HepG2 (cell line): ENCODE data around the gene XPNPEP1. TPM values are rescaled to one million over a fixed set of nuclear protein-coding genes. Genes with fewer than 3 reads are reported as not detected.

Source experiments
- ATAC-seq: fragments of 200-7000 bp; cut with Tn5 transposase; 3 replicates; pipeline ENCODE4 v1.9.1; 2020; ENCODE audit warnings: mild to moderate bottlenecking, moderate library complexity
- BruUV-seq: library from RNA; stranded (reverse); fragments of 400-500 nt; replicated peaks from 2 replicates; lab custom pipeline; 2021; lab: Mats Ljungman, UMichigan
- CTCF ChIA-PET: fragments of 300-600 bp; formaldehyde crosslinking; extraction: SDS; loops from one replicate; lab custom pipeline; 2021; ENCODE audit warnings: low total read pairs, inconsistent platforms, low intra/inter-chr PET ratio; lab: Yijun Ruan, JAX
- POLR2A ChIA-PET: fragments of 350-600 bp; sonication (Branson Sonifier 250); formaldehyde crosslinking; loops from one replicate; lab custom pipeline; 2020; ENCODE audit warnings: antibody characterized with exemption, inconsistent platforms; lab: Yijun Ruan, JAX
- DNase-seq: peaks from one replicate; pipeline ENCODE4 v3.0.0-alpha.2; 2015; ENCODE audit warnings: low spot score
- FAIRE-seq: peaks from 3 replicates; lab custom pipeline; 2011; peaks lifted over from hg19 to GRCh38; lab: Jason Lieb, UNC
- H2AFZ ChIP-seq: one replicate; pipeline ENCODE4 v1.6.1; 2011; ENCODE audit warnings: low read length, inconsistent platforms
- H3K27ac ChIP-seq: fragments of 300-600 bp; 3 replicates; pipeline ENCODE4 v1.8.0; 2011; ENCODE audit warnings: mixed run types, mild to moderate bottlenecking, mixed read lengths, low read length, inconsistent platforms; ENCODE audit not compliant: insufficient read depth; ENCODE audit errors: extremely low read length
- H3K27me3 ChIP-seq, 2 experiments: fragments of 200-600 bp in 1 of 2; 2 replicates in 1 of 2; 3 replicates in 1 of 2; pipeline versions ENCODE4 v1.6.0 to v1.8.0; 2011; ENCODE audit warnings: low read length in 2 of 2, mild to moderate bottlenecking in 2 of 2, moderate library complexity in 2 of 2, inconsistent platforms in 1 of 2; ENCODE audit not compliant: insufficient read depth in 2 of 2, control insufficient read depth in 1 of 2
- H3K36me3 ChIP-seq, 2 experiments: fragments of 200-600 bp in 1 of 2; replicated peaks in 1 of 2; 2 replicates in 1 of 2; 3 replicates in 1 of 2; pipeline versions ENCODE4 v1.5.1 to v1.8.0; 2011; ENCODE audit warnings: low read length in 2 of 2, inconsistent platforms in 1 of 2; ENCODE audit not compliant: insufficient read depth in 2 of 2, control insufficient read depth in 1 of 2
- H3K4me1 ChIP-seq: 2 replicates; pipeline ENCODE4 v1.5.1; 2012; ENCODE audit warnings: low read length, inconsistent platforms; ENCODE audit not compliant: insufficient read depth
- H3K4me2 ChIP-seq: 2 replicates; pipeline ENCODE4 v1.6.0; 2011; ENCODE audit warnings: low read depth, low read length, inconsistent platforms
- H3K4me3 ChIP-seq, 3 experiments: fragments of 200-600 bp in 1 of 3; sonication (generic), shearing (Covaris generic) in 1 of 3; replicated peaks in 1 of 3; 2 replicates each; pipeline ENCODE4 v1.5.1; 2011 to 2016; ENCODE audit warnings: low read length in 3 of 3, inconsistent platforms in 2 of 3, low read depth in 2 of 3, mild to moderate bottlenecking in 2 of 3, control low read depth in 1 of 3, mixed read lengths in 1 of 3; ENCODE audit not compliant: insufficient read depth in 1 of 3
- H3K79me2 ChIP-seq: one replicate; pipeline ENCODE4 v1.6.1; 2011; ENCODE audit warnings: low read length, inconsistent platforms; ENCODE audit not compliant: insufficient read depth
- H3K9ac ChIP-seq: 2 replicates; pipeline ENCODE4 v1.6.0; 2011; ENCODE audit warnings: mild to moderate bottlenecking, low read depth, low read length, inconsistent platforms; ENCODE audit not compliant: insufficient read depth
- H3K9me3 ChIP-seq: 2 replicates; pipeline ENCODE4 v1.5.1; 2012; ENCODE audit warnings: mild to moderate bottlenecking, low read length
- H4K20me1 ChIP-seq: 2 replicates; pipeline ENCODE4 v1.6.0; 2011; ENCODE audit warnings: inconsistent platforms, mild to moderate bottlenecking, low read length, moderate library complexity; ENCODE audit not compliant: insufficient read depth
- CBX1 ChIP-seq: IDR thresholded peaks from one replicate; pipeline ENCODE4 v1.6.1; 2016; ENCODE audit warnings: antibody characterized with exemption, low read depth
- CHCHD3 ChIP-seq: sonication (generic); formaldehyde crosslinking; IDR thresholded peaks from 2 replicates; pipeline ENCODE4 v1.8.0; 2022; ENCODE audit warnings: mild to moderate bottlenecking, missing genetic modification reagents, moderate library complexity
- HNRNPH1 ChIP-seq: fragments of 200-400 bp; formaldehyde crosslinking; optimal IDR thresholded peaks from 2 replicates; pipeline ENCODE3; 2017; ENCODE audit warnings: mild to moderate bottlenecking, low read depth, low read length
- IKZF5 ChIP-seq: IDR thresholded peaks from 2 replicates; pipeline ENCODE4 v1.6.1; 2018; ENCODE audit warnings: missing genetic modification reagents, mild to moderate bottlenecking, missing compliant biosample characterization
- MAF1 ChIP-seq: sonication (generic); formaldehyde crosslinking; IDR thresholded peaks from 2 replicates; pipeline ENCODE4 v1.5.0; 2020; ENCODE audit warnings: missing genetic modification reagents, borderline replicate concordance
- MBNL3 ChIP-seq: fragments of 250-450 bp; sonication (Bioruptor Pico); conservative IDR thresholded peaks from 2 replicates; pipeline ENCODE4 v1.8.0; 2022; ENCODE audit warnings: mild to moderate bottlenecking, inconsistent platforms
- NR2C2 ChIP-seq: sonication (generic); formaldehyde crosslinking; IDR thresholded peaks from 2 replicates; pipeline ENCODE4 v1.4.0; 2020; ENCODE audit warnings: missing genetic modification reagents, mild to moderate bottlenecking, moderate library complexity, borderline replicate concordance
- ZNF3 ChIP-seq: IDR thresholded peaks from 2 replicates; pipeline ENCODE4 v1.7.0; 2017; ENCODE audit warnings: inconsistent platforms
- ZNF367 ChIP-seq: sonication (generic); formaldehyde crosslinking; IDR thresholded peaks from 2 replicates; pipeline ENCODE4 v1.4.0; 2020; ENCODE audit warnings: missing genetic modification reagents, borderline replicate concordance
- ZNF780A ChIP-seq: sonication (generic); formaldehyde crosslinking; IDR thresholded peaks from 2 replicates; pipeline ENCODE4 v1.8.0; 2022; ENCODE audit warnings: mild to moderate bottlenecking, missing genetic modification reagents, moderate library complexity
- whole genome bisulfite sequencing: methylation state at CpG from one replicate; pipeline ENCODE4 v1.1.6; 2017; ENCODE audit warnings: low lambda C conversion rate; 5-methylcytosine and 5-hydroxymethylcytosine counted together
- in situ Hi-C: cut with HindIII; loops from 2 replicates; pipeline ENCODE4 v1.10.0; 2017; ENCODE audit warnings: low pct_unique_long_range_greater_than_20kb; ENCODE audit not compliant: extremely low pct_ligation_motif_present
- intact Hi-C: fragments of 100-400 bp; cut with micrococcal nuclease; formaldehyde crosslinking; loops from one replicate; pipeline ENCODE4 v1.10.0; 2022; ENCODE audit not compliant: unreplicated experiment
- polyA plus RNA-seq, 8 experiments: library from polyadenylated mRNA; depleted of rRNA in 3 of 8; stranded (reverse) in 7 of 8; unstranded in 1 of 8; fragments of >200 nt; fragmentation: Illumina TruSeq in 4 of 8; extraction: Trizol in 4 of 8; gene quantifications; 2 replicates each; pipeline versions ENCODE4 v1.2.1 to v1.2.3, GENCODE V29; 2011 to 2016; ENCODE audit warnings: low read depth in 4 of 8, missing spikeins in 1 of 8, mixed read lengths in 1 of 8; ENCODE audit not compliant: insufficient read depth in 1 of 8
- total RNA-seq, 5 experiments: library from RNA; depleted of rRNA; stranded (reverse); fragments of >200 nt; fragmentation: Illumina TruSeq; extraction: Trizol; gene quantifications; 2 replicates each; pipeline ENCODE4 v1.2.3, GENCODE V29; 2016; ENCODE audit warnings: low read depth in 1 of 5
- TF ChIP-seq, protein P1 (sequence below): sonication (generic); formaldehyde crosslinking; IDR thresholded peaks from 2 replicates; pipeline ENCODE4 v1.8.1; 2023; ENCODE audit warnings: mild to moderate bottlenecking, missing genetic modification reagents
- TF ChIP-seq, protein P2 (sequence below): sonication (generic); formaldehyde crosslinking; IDR thresholded peaks from 2 replicates; pipeline ENCODE4 v1.9.0; 2021; ENCODE audit warnings: missing genetic modification reagents, borderline replicate concordance

The XPNPEP1 gene
- total and polyA plus RNA-seq, 2 of the 13 experiments (the other 11 are each of a cell fraction or from before 2014, with no cell fraction given), result 30.3 to 55.5 TPM

DNA sequence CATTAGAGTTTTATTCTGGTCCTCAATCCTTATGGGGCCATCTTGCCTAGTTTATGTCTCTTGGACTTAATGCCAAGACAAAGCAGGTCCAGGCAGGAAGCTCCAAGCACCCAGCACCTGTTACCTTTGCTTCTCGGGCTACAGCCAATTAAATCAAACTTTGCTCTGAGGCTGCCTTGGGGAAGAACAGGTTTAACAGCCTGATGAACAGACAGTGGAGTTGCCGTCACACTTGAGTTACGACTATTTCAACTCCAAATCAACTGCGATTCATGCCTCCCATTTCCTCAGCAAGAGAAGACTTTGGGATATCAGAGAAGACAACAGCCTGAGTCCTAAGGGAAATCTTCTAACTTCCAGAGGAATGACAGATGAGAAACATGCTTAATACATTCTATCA lies 62.2 kb downstream of the XPNPEP1 start:
- intact Hi-C loops, result no loop called here
- Histone ChIP-seq H3K79me2 (no peaks in the 10 kb centered on the region), H4K20me1 (no peaks in the 10 kb centered on the region), H3K27me3 (no peaks in the 10 kb centered on the region), H3K4me2 (no peak overlapping the region), H3K36me3 (peaks cover 2 to 16% of the 10 kb centered on the region in 2 experiments; a peak in 4 of 5 replicates), H2AFZ (no peak overlapping the region), H3K27ac (no peak overlapping the region), H3K4me1 (no peaks in the 10 kb centered on the region), H3K9ac (no peak overlapping the region), H3K4me3 (no peak overlapping the region), H3K9me3 (no peaks in the 10 kb centered on the region)
- DNase-seq (no peak), ATAC-seq (no peak), FAIRE-seq (no peak)
- ChIA-PET CTCF (no interaction called here), POLR2A (no interaction called here)
- no TSS peak for BruUV-seq
- TF ChIP-seq ZNF3 (CRISPR knock-in tag) (no peak), CBX1 (no peak)
- in situ Hi-C loops, result no loop called here
- WGBS, result 95% methylated on average over 4 of the region's 4 CpGs

DNA sequence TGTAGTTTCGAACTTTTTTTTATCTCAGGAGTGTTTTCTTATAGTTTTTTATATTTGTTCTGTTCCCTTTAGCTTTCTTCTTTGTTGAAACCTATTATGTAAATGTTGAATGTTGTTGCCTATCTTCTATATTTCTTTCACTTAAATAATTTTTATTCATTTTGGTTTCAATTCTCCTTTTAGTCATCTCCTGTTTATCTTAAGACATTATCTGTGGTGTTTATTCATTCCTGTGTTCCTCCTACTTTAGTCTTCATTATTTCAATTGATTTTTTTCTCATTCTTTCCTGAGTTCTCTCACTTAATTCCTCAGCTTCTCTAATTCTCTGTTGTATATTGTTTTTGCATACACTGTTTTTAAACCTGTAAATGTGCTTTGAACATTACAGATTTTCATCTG lies 64.1 kb downstream of the XPNPEP1 start:
- in situ Hi-C loops (no loop called here), intact Hi-C loops (no loop called here)
- no TSS peak for BruUV-seq
- no peak for TF ChIP-seq NR2C2
- TF ChIP-seq, protein P1, sequence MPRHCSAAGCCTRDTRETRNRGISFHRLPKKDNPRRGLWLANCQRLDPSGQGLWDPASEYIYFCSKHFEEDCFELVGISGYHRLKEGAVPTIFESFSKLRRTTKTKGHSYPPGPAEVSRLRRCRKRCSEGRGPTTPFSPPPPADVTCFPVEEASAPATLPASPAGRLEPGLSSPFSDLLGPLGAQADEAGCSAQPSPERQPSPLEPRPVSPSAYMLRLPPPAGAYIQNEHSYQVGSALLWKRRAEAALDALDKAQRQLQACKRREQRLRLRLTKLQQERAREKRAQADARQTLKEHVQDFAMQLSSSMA (CRISPR knock-in tag), result no peak
- no peak for TF ChIP-seq ZNF367 (CRISPR knock-in tag)
- TF ChIP-seq, protein P2, sequence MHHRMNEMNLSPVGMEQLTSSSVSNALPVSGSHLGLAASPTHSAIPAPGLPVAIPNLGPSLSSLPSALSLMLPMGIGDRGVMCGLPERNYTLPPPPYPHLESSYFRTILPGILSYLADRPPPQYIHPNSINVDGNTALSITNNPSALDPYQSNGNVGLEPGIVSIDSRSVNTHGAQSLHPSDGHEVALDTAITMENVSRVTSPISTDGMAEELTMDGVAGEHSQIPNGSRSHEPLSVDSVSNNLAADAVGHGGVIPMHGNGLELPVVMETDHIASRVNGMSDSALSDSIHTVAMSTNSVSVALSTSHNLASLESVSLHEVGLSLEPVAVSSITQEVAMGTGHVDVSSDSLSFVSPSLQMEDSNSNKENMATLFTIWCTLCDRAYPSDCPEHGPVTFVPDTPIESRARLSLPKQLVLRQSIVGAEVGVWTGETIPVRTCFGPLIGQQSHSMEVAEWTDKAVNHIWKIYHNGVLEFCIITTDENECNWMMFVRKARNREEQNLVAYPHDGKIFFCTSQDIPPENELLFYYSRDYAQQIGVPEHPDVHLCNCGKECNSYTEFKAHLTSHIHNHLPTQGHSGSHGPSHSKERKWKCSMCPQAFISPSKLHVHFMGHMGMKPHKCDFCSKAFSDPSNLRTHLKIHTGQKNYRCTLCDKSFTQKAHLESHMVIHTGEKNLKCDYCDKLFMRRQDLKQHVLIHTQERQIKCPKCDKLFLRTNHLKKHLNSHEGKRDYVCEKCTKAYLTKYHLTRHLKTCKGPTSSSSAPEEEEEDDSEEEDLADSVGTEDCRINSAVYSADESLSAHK (CRISPR knock-in tag), result no peak
- TF ChIP-seq IKZF5, result no peak
- TF ChIP-seq MAF1 (CRISPR knock-in tag), result no peak
- TF ChIP-seq MBNL3 (CRISPR knock-in tag), result no peak
- TF ChIP-seq ZNF780A (CRISPR knock-in tag), result no peak
- TF ChIP-seq HNRNPH1, result no peak
- TF ChIP-seq CHCHD3, result no peak
- Histone ChIP-seq H3K27ac (no peak overlapping the region), H3K4me3 (no peak overlapping the region), H3K9me3 (no peaks in the 10 kb centered on the region), H3K4me2 (no peak overlapping the region), H3K36me3 (0 out of 5 replicates have a peak, but pooled peaks cover 0 to 3% of the 10 kb centered on the region in 2 experiments), H3K79me2 (no peaks in the 10 kb centered on the region), H2AFZ (no peak overlapping the region), H4K20me1 (no peaks in the 10 kb centered on the region), H3K4me1 (no peaks in the 10 kb centered on the region), H3K9ac (no peak overlapping the region), H3K27me3 (no peaks in the 10 kb centered on the region)
- WGBS, result 69% methylated on average over 1 of the region's 1 CpG
- POLR2A ChIA-PET, result no interaction called here
- ATAC-seq (no peak), DNase-seq (no peak), FAIRE-seq (no peak)
- CTCF ChIA-PET, result no interaction called here
